Upper lobe of left lung (tissue), 4 donors: ENCODE data around the gene GPR84.

Experiments used
- CTCF ChIP-seq, 6 experiments: fragments of 450-650 bp in 4 of 6; fragments of 200-600 bp in 2 of 6; sonication (generic) in 2 of 6; IDR thresholded peaks; one replicate each; pipeline ENCODE4 v1.5.1; 2016 to 2019; ENCODE audit warnings: antibody characterized with exemption in 6 of 6
- EP300 ChIP-seq, 4 donors: sonication (generic); formaldehyde crosslinking; IDR thresholded peaks; one replicate each; pipeline ENCODE4 v1.5.1; 2017; ENCODE audit warnings: antibody characterized with exemption in 4 of 4, control low read depth in 2 of 4

GRCh38 chr12:54373649-54374561 is 9.6 kb upstream of the GPR84 start:
- no peak for TF ChIP-seq CTCF (IDR thresholded peaks at IDR 0.05)
- no peak for TF ChIP-seq EP300 (IDR thresholded peaks at IDR 0.05)
